ENCODE results near the gene EMC10.

DNA sequence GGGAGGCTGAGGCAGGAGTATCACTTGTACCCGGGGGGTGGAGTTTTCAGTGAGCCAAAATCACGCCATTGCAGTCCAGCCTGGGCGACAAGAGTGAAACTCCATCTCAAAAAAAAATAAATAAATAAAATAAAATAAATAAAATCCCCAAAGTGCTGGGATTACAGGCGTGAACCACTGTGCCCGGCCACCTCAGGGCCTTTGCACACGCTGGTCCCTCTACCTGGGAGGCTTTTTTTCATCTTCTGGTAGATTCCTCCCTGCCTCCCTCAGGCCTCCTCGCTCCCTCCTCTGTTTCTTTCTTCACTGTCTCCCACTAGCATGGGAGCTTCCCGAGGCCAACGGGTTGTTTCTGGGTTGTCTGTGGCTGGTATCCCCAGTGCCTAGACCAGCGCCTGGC, 28.6 kb upstream of the EMC10 start:
- TF ChIP-seq, protein P1, sequence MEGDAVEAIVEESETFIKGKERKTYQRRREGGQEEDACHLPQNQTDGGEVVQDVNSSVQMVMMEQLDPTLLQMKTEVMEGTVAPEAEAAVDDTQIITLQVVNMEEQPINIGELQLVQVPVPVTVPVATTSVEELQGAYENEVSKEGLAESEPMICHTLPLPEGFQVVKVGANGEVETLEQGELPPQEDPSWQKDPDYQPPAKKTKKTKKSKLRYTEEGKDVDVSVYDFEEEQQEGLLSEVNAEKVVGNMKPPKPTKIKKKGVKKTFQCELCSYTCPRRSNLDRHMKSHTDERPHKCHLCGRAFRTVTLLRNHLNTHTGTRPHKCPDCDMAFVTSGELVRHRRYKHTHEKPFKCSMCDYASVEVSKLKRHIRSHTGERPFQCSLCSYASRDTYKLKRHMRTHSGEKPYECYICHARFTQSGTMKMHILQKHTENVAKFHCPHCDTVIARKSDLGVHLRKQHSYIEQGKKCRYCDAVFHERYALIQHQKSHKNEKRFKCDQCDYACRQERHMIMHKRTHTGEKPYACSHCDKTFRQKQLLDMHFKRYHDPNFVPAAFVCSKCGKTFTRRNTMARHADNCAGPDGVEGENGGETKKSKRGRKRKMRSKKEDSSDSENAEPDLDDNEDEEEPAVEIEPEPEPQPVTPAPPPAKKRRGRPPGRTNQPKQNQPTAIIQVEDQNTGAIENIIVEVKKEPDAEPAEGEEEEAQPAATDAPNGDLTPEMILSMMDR (IDR thresholded peaks at IDR 0.05) = no peak
- TF ChIP-seq POLR2A (IDR thresholded peaks at IDR 0.05) = no peak
